Fibroblast of lung (primary cell): ENCODE measurements around the gene NOG. TPM values are rescaled to one million over a fixed set of nuclear protein-coding genes. Genes with fewer than 3 reads are reported as not detected.

ENCODE experiments used
- DNase-seq, 2 donors: peaks; one replicate each; pipeline versions ENCODE4 v3.0.0 to v3.0.0-alpha.2; 2010; ENCODE audit warnings: low read depth in 2 of 2
- H2AFZ ChIP-seq: 2 replicates; pipeline ENCODE4 v1.5.1; 2012; ENCODE audit warnings: low read length, control low read depth, inconsistent platforms
- H3K27ac ChIP-seq: 2 replicates; pipeline ENCODE4 v1.5.1; 2011; ENCODE audit warnings: low read length, control low read depth; ENCODE audit not compliant: insufficient read depth
- H3K27me3 ChIP-seq: 2 replicates; pipeline ENCODE4 v1.5.1; 2011; ENCODE audit warnings: mild to moderate bottlenecking, low read length; ENCODE audit not compliant: control insufficient read depth, insufficient read depth
- H3K36me3 ChIP-seq: 2 replicates; pipeline ENCODE4 v1.5.1; 2011; ENCODE audit warnings: low read length; ENCODE audit not compliant: control insufficient read depth, insufficient read depth
- H3K4me1 ChIP-seq: 2 replicates; pipeline ENCODE4 v1.5.1; 2011; ENCODE audit warnings: low read length; ENCODE audit not compliant: control insufficient read depth, insufficient read depth; ENCODE audit errors: extremely low read depth
- H3K4me2 ChIP-seq: 2 replicates; pipeline ENCODE4 v1.5.1; 2011; ENCODE audit warnings: low read length, control low read depth; ENCODE audit not compliant: insufficient read depth; ENCODE audit errors: extremely low read depth
- H3K4me3 ChIP-seq, 4 experiments: fragments of 200-600 bp in 1 of 4; sonication (generic) in 1 of 4; replicated peaks in 1 of 4; 2 replicates each; pipeline ENCODE4 v1.5.1; 2011 to 2016; ENCODE audit warnings: low read length in 4 of 4, low read depth in 3 of 4, mild to moderate bottlenecking in 3 of 4, control low read depth in 2 of 4, inconsistent platforms in 1 of 4, mixed read lengths in 1 of 4; ENCODE audit not compliant: insufficient read depth in 1 of 4; ENCODE audit errors: control extremely low read depth in 1 of 4
- H3K79me2 ChIP-seq: 2 replicates; pipeline ENCODE4 v1.5.1; 2012; ENCODE audit warnings: mild to moderate bottlenecking, low read length, inconsistent platforms; ENCODE audit not compliant: control insufficient read depth, insufficient read depth
- H3K9ac ChIP-seq: 2 replicates; pipeline ENCODE4 v1.5.1; 2011; ENCODE audit warnings: mild to moderate bottlenecking, low read length, control low read depth; ENCODE audit not compliant: insufficient read depth
- H3K9me3 ChIP-seq: 2 replicates; pipeline ENCODE4 v1.5.1; 2012; ENCODE audit warnings: low read depth, low read length; ENCODE audit not compliant: control insufficient read depth, insufficient read depth
- H4K20me1 ChIP-seq: 2 replicates; pipeline ENCODE4 v1.5.1; 2011; ENCODE audit warnings: low read length; ENCODE audit not compliant: control insufficient read depth, insufficient read depth; ENCODE audit errors: extremely low read depth
- EZH2 ChIP-seq: IDR thresholded peaks from 2 replicates; pipeline ENCODE4 v1.5.1; 2012; ENCODE audit warnings: low read length, control low read depth, mild to moderate bottlenecking; ENCODE audit errors: missing control alignments
- polyA plus RNA-seq, 2 donors: library from polyadenylated mRNA; depleted of rRNA in 1 of 2; stranded (reverse) in 1 of 2; unstranded in 1 of 2; fragments of >200 nt; gene quantifications; 2 replicates each; pipeline ENCODE4 v1.2.1, GENCODE V29; 2011 to 2012; ENCODE audit warnings: missing spikeins in 1 of 2
- total RNA-seq: library from RNA; depleted of rRNA; stranded (reverse); fragments of >200 nt; gene quantifications from 2 replicates; pipeline ENCODE4 v1.2.1, GENCODE V29; 2014
- TF ChIP-seq, protein P1 (sequence below), 2 donors: IDR thresholded peaks in 1 of 2; conservative IDR thresholded peaks in 1 of 2; 1 replicate in 1 of 2; 2 replicates in 1 of 2; pipeline ENCODE4 v1.5.1; 2011 to 2012; ENCODE audit warnings: low read length in 2 of 2, control low read depth in 1 of 2, inconsistent platforms in 1 of 2, low read depth in 1 of 2, mild to moderate bottlenecking in 1 of 2

Gene NOG
- total and polyA plus RNA-seq, 2 donors (not counting 1 experiment from before 2014, with no cell fraction given): 0.73 to 0.99 TPM

DNA sequence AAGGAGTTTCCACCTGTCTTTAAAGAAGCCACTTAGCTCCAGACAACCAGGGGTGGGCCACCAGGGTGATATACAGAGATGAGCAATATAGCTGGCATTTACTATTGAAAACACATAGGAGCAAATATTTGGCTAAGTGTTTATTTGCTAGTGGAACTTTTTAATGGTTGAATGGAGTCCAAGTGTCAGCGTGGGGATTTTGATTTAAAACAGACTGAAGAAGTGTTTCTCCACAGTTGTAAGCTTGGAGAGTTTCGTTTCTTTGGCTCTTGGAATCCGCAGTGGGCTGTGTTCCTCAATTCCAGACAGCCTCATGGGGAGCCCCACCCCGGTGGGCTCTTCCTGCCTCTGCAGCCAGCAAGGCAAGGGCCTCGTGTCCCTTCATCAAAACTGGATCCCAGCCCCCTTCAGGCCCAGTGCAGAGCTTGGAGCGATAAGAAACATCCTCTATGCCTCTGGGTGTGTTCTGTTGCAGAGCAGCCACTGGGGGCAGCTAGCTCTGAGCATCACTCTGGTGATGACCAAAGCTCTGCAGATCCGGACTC, 36.1 kb downstream of the NOG start:
- Histone ChIP-seq H3K79me2 (no peaks in the 10 kb centered on the region), H3K4me3 (no peak overlapping the region), H3K4me1 (no peaks in the 10 kb centered on the region), H3K9ac (no peak overlapping the region), H3K36me3 (no peaks in the 10 kb centered on the region), H3K27ac (no peak overlapping the region), H3K9me3 (no peaks in the 10 kb centered on the region), H4K20me1 (no peaks in the 10 kb centered on the region), H2AFZ (no peak overlapping the region), H3K27me3 (no peaks in the 10 kb centered on the region), H3K4me2 (no peak overlapping the region)
- no peak for TF ChIP-seq EZH2
- TF ChIP-seq, protein P1, sequence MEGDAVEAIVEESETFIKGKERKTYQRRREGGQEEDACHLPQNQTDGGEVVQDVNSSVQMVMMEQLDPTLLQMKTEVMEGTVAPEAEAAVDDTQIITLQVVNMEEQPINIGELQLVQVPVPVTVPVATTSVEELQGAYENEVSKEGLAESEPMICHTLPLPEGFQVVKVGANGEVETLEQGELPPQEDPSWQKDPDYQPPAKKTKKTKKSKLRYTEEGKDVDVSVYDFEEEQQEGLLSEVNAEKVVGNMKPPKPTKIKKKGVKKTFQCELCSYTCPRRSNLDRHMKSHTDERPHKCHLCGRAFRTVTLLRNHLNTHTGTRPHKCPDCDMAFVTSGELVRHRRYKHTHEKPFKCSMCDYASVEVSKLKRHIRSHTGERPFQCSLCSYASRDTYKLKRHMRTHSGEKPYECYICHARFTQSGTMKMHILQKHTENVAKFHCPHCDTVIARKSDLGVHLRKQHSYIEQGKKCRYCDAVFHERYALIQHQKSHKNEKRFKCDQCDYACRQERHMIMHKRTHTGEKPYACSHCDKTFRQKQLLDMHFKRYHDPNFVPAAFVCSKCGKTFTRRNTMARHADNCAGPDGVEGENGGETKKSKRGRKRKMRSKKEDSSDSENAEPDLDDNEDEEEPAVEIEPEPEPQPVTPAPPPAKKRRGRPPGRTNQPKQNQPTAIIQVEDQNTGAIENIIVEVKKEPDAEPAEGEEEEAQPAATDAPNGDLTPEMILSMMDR (conservative IDR thresholded peaks at IDR 0.05 in 1 of 2, IDR thresholded peaks at IDR 0.05 in 1 of 2; ENCODE audit: low read depth in 1 of 2, low read length in 2 of 2): peak; percentile 31 to 43
- DNase-seq: peak; percentile 5 to 9

DNA sequence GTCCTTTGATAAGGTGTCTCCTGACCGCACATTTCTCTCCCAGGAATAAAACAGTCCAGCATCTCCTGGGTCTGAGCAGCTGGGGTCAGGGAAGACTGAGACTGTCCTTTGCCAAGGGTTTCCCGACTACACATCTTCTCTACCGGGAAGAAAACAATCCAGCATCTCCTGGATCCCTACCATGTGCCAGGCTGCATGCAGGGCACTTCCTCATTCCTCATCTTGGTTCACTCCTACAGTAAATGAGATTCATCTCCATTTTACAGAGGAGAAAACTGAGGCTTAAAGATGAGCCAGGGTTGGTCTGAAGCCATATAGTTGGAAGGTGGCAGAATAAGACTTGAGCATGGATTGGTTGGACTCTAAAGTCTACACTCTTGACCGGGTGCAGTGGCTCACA, 36.7 kb downstream of the NOG start:
- Histone ChIP-seq H3K4me1 (no peaks in the 10 kb centered on the region), H3K4me3 (no peak overlapping the region), H3K9ac (no peak overlapping the region), H3K79me2 (no peaks in the 10 kb centered on the region), H4K20me1 (no peaks in the 10 kb centered on the region), H3K27me3 (no peaks in the 10 kb centered on the region), H2AFZ (no peak overlapping the region), H3K27ac (no peak overlapping the region), H3K36me3 (no peaks in the 10 kb centered on the region), H3K4me2 (no peak overlapping the region), H3K9me3 (no peaks in the 10 kb centered on the region)
- no peak for DNase-seq
- TF ChIP-seq EZH2: no peak
- TF ChIP-seq, protein P1 (conservative IDR thresholded peaks at IDR 0.05 in 1 of 2, IDR thresholded peaks at IDR 0.05 in 1 of 2; ENCODE audit: low read depth in 1 of 2, low read length in 2 of 2): no peak

DNA sequence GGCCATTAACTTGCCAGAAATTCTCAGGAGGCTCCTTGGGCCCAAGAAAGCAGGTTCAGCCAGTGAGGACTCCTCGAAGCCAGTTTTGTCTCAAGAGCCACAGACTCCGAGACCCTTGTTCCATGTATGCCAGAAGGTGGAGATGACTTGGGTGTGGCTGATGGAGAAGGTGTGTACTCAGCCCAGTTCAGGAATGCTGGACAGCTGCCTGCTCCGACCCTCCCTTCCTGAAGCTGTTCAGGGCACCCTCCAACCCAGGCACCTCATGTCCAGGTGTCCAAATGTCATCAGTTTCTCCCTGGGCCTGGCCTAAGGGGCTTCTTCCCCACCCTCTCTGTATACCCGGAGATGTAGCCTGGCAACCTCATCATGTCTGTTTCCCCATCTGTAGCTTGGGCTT, 40.2 kb downstream of the NOG start:
- DNase-seq: no peak
- no peak overlapping the region for H3K4me2 ChIP-seq
- H2AFZ ChIP-seq: no peak overlapping the region
- TF ChIP-seq EZH2: no peak
- TF ChIP-seq, protein P1 (conservative IDR thresholded peaks at IDR 0.05 in 1 of 2, IDR thresholded peaks at IDR 0.05 in 1 of 2; ENCODE audit: low read depth in 1 of 2, low read length in 2 of 2): no peak
- no peak overlapping the region for H3K9ac ChIP-seq
- H3K36me3 ChIP-seq: no peaks in the 10 kb centered on the region
- no peak overlapping the region for H3K4me3 ChIP-seq
- H3K79me2 ChIP-seq: no peaks in the 10 kb centered on the region
- no peak overlapping the region for H3K27ac ChIP-seq
- H3K4me1 ChIP-seq: no peaks in the 10 kb centered on the region
- no peaks in the 10 kb centered on the region for H4K20me1 ChIP-seq
- H3K9me3 ChIP-seq: no peaks in the 10 kb centered on the region
- H3K27me3 ChIP-seq: no peaks in the 10 kb centered on the region
